Gastroesophageal sphincter (tissue), 3 donors: ENCODE data around the gene EXOSC3.
A peak's percentile ranks its signal among the peaks of the same experiment; 100 is the strongest.

Experiments used
- CTCF ChIP-seq, 4 experiments: fragments of 200-600 bp in 2 of 4; fragments of 450-650 bp in 2 of 4; sonication (generic) in 1 of 4; IDR thresholded peaks; one replicate each; pipeline ENCODE4 v1.5.1; 2017 to 2019; ENCODE audit warnings: antibody characterized with exemption in 4 of 4, mild to moderate bottlenecking in 2 of 4, moderate library complexity in 2 of 4
- EP300 ChIP-seq: sonication (generic); formaldehyde crosslinking; IDR thresholded peaks from one replicate; pipeline ENCODE4 v1.6.1; 2017; ENCODE audit warnings: antibody characterized with exemption, mild to moderate bottlenecking
- POLR2AphosphoS5 ChIP-seq: sonication (generic); formaldehyde crosslinking; IDR thresholded peaks from one replicate; pipeline ENCODE4 v1.6.1; 2017; ENCODE audit warnings: antibody characterized with exemption

GRCh38 chr9:37800631-37801286 is 15.9 kb upstream of the EXOSC3 start, which contains the start of gene DCAF10:
- TF ChIP-seq POLR2AphosphoS5 (peak; percentile 84), CTCF (IDR thresholded peaks at IDR 0.05) (peak in 2 of 4 experiments; percentile 5 to 20), EP300 (no peak)
